GM19372 (cell line): ENCODE measurements around the gene KDM2A.
"Not testable (repeated sequence)": the region's sequence is repeated elsewhere in the genome, so short reads cannot be mapped to it uniquely, and the experiment has no call there.

Experiments used
- ATAC-seq: cut with Tn5 transposase; IDR thresholded peaks from one replicate; pipeline ENCODE4 v1.9.1; 2021; ENCODE audit warnings: mild to moderate bottlenecking, low read depth, moderate library complexity; ENCODE audit not compliant: unreplicated experiment

KDM2A gene

GRCh38 chr11:67165623-67166022, 46.6 kb downstream of the KDM2A start:
- no peak for ATAC-seq

GRCh38 chr11:67167091-67167490, 48.0 kb downstream of the KDM2A start:
- ATAC-seq = no peak

- no peak for ATAC-seq
These were observed 48.7 kb downstream of the KDM2A start for GRCh38 chr11:67167719-67168118.

GRCh38 chr11:67168911-67169310, 49.8 kb downstream of the KDM2A start:
- not testable (repeated sequence) for ATAC-seq

GRCh38 chr11:67174311-67174710, 55.2 kb downstream of the KDM2A start:
- no peak for ATAC-seq

- no peak for ATAC-seq
These were observed 58.6 kb downstream of the KDM2A start for GRCh38 chr11:67177399-67178281.

GRCh38 chr11:67178421-67178820, 59.4 kb downstream of the KDM2A start:
- ATAC-seq = no peak

- ATAC-seq = no peak
These were observed 59.8 kb downstream of the KDM2A start for GRCh38 chr11:67178878-67179277.

GRCh38 chr11:67179892-67180490, 60.9 kb downstream of the KDM2A start:
- no peak for ATAC-seq

GRCh38 chr11:67194096-67194495, 75.0 kb downstream of the KDM2A start:
- no peak for ATAC-seq

GRCh38 chr11:67195971-67196456, 77.0 kb downstream of the KDM2A start:
- no peak for ATAC-seq

- no peak for ATAC-seq
These were observed 78.5 kb downstream of the KDM2A start for GRCh38 chr11:67197606-67198005.

GRCh38 chr11:67198781-67199180, 79.7 kb downstream of the KDM2A start:
- ATAC-seq = not testable (repeated sequence)

GRCh38 chr11:67199751-67200150, 80.7 kb downstream of the KDM2A start:
- no peak for ATAC-seq

- ATAC-seq = no peak
These were observed 83.0 kb downstream of the KDM2A start for GRCh38 chr11:67202028-67202427.

- no peak for ATAC-seq
These were observed 85.8 kb downstream of the KDM2A start for GRCh38 chr11:67204822-67205221.

- ATAC-seq = not testable (repeated sequence)
These were observed 90.2 kb downstream of the KDM2A start for GRCh38 chr11:67209222-67209621.

- ATAC-seq = no peak
These were observed 92.8 kb downstream of the KDM2A start for GRCh38 chr11:67211656-67212436.

- no peak for ATAC-seq
These were observed 94.1 kb downstream of the KDM2A start for GRCh38 chr11:67213178-67213621.

GRCh38 chr11:67227726-67228125, 108.7 kb downstream of the KDM2A start:
- ATAC-seq = no peak

GRCh38 chr11:67230406-67230805, 111.3 kb downstream of the KDM2A start:
- ATAC-seq = no peak
